GM18498 (cell line): ENCODE data around the gene GALNT5.
"Not testable (repeated sequence)": the region's sequence is repeated elsewhere in the genome, so short reads cannot be mapped to it uniquely, and the experiment has no call there.

Source experiments
- ATAC-seq: cut with Tn5 transposase; IDR thresholded peaks from one replicate; pipeline ENCODE4 v1.9.1; 2021; ENCODE audit warnings: mild to moderate bottlenecking, moderate library complexity; ENCODE audit not compliant: unreplicated experiment

Gene GALNT5

GRCh38 chr2:157246765-157247407 lies 10.6 kb upstream of the GALNT5 start:
- no peak for ATAC-seq

DNA sequence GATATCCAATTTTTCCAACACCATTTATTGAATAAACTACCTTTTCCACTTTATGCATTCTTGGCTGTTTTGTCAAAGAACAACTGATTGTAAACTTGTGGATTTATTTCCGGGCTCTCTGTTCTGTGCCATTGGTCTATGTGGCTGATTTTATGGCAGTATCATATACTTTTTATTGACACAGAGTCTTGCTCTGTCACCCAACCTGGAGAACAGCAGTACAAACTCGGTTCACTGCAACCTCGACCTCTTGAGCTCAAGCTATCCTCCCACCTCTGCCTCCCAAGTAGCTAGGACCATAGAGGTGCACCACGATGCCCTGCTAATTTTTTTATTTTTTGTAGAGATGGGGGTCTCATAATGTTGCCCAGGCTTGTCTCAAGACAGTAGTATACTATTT lies 6.7 kb upstream of the GALNT5 start:
- no peak for ATAC-seq

GRCh38 chr2:157251932-157252331 lies 5.6 kb upstream of the GALNT5 start:
- no peak for ATAC-seq

GRCh38 chr2:157252529-157252928 lies 5.0 kb upstream of the GALNT5 start:
- ATAC-seq, result no peak

- no peak for ATAC-seq
Measured at GRCh38 chr2:157254041-157254440, 3.5 kb upstream of the GALNT5 start.

- no peak for ATAC-seq
Measured at GRCh38 chr2:157255746-157256145, 1.8 kb upstream of the GALNT5 start.

- peak; percentile 96 for ATAC-seq
Measured at GRCh38 chr2:157256626-157257025, 879 bp upstream of the GALNT5 start.

DNA sequence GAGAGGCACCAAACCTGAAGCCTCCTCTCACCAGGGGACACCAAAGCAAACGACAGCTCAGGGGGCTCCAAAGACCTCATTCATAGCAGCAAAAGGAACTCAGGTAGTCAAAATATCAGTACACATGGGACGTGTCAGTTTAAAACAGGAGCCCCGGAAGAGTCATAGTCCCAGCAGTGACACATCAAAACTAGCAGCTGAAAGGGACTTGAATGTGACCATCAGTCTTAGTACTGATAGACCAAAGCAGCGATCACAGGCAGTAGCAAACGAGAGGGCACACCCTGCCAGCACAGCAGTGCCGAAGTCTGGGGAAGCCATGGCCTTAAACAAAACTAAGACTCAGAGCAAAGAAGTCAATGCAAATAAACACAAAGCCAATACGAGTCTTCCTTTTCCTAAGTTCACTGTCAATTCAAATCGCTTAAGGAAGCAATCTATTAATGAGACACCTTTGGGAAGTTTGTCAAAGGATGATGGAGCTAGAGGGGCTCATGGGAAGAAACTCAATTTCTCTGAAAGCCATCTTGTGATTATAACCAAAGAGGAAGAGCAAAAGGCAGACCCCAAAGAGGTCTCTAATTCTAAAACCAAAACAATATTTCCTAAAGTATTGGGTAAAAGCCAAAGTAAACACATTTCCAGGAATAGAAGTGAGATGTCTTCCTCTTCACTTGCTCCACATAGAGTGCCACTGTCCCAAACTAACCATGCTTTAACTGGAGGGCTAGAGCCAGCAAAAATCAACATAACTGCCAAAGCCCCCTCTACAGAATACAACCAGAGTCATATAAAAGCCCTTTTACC lies 1.2 kb downstream of the GALNT5 start:
- ATAC-seq, result no peak

DNA sequence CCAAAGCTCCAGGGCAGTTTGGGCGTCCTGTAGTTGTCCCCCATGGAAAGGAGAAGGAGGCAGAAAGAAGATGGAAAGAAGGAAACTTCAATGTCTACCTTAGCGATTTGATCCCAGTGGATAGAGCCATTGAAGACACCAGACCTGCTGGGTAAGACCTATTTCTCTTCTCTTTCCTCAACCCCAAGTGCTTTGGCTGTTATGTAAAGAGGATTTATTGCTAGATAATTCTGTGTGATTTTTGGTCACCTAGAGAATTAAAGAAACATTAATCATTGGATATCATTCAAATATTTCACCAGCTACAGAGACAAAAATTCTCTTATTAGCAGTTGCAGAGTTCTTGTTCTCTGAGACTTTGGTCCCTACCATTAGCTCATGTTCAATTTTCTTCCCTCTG lies 1.9 kb downstream of the GALNT5 start:
- ATAC-seq, result no peak

- no peak for ATAC-seq
Measured at GRCh38 chr2:157259960-157260359, 2.5 kb downstream of the GALNT5 start.

- ATAC-seq, result no peak
Measured at GRCh38 chr2:157260533-157261198, 3.2 kb downstream of the GALNT5 start.

DNA sequence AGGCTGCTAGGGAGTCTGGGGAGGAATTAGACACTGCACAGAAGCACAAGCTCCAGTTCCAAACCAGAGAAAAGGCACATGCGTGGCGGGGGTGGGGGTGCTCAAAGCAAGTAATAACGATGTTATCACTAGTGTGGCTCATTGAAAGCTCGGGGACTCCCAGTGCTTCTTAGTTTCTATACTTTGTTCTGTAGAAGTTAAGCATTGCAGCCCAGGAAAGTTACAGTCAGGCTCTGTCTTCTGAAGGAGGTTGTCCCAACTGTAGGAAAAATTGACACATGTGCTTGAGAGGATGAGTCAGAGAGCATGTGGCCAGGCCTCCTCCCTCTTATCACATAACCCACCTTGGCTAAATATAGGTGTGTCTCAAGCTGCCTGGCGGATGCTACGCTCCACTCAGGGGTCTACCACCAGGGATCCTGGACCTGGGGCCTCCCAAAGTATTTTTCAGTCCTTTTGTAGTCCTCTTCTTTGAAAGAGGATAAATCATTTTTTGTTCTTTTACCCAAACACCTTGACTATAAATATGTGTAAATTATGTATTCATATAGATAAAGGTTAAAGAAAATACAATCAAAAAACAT lies 3.8 kb downstream of the GALNT5 start:
- no peak for ATAC-seq

DNA sequence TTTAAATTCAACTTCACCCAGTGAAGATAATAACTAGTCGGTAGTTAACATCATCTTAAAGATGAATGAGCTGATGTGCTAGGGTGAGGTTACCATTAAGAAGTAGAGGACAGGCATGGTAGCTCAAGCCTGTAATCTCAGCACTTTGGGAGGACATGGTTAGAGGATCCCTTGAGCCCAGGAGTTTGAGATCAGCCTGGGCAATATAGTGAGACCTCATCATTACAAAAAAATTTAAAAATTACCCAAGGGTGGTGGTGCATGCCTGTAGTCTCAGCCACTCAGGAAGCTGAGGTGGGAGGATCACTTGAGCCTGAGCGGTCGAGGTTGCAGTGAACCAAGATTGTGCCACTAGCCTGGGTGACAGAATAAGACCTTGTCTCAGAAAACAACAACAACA lies 4.7 kb downstream of the GALNT5 start:
- no peak for ATAC-seq

DNA sequence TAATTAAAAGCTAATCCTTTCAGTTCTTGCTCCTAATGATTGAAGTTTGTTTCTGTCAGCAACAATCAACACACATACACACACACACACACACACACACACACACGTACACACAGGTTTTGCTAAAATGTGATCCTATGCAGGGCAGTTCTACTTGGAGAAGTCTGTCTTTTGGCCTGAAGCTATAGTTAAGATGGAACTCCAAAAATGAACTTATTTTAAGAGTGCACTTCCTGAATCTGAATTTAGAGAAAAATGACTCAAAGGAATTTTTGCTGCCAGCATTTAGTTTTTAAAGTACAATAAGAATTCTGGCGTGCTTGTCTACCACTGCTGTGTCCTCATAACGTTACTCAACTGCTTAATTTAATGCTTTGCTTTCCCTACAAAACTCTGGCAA lies 6.6 kb downstream of the GALNT5 start:
- no peak for ATAC-seq

- ATAC-seq, result no peak
Measured at GRCh38 chr2:157265825-157266224, 8.3 kb downstream of the GALNT5 start.

- no peak for ATAC-seq
Measured at GRCh38 chr2:157267476-157267875, 10.0 kb downstream of the GALNT5 start.

DNA sequence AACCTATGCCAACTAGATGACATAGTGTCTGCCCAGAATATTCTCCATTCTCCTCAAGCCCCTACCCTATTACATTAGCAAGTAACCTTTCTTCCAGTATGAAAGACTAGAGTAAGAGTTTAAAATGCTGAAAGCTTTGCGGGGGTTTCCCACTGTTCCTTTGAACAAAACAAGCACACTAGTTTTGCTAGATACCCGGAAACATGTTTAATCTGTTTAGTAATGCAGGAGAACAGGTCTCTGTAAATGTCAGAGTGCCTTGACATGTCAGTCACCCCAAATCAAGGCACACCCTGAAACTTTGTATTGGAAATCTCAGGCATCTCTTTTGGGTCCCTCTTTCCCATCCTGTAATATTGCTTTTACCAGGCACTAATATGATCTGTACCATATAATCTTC lies 11.6 kb downstream of the GALNT5 start:
- ATAC-seq, result no peak

DNA sequence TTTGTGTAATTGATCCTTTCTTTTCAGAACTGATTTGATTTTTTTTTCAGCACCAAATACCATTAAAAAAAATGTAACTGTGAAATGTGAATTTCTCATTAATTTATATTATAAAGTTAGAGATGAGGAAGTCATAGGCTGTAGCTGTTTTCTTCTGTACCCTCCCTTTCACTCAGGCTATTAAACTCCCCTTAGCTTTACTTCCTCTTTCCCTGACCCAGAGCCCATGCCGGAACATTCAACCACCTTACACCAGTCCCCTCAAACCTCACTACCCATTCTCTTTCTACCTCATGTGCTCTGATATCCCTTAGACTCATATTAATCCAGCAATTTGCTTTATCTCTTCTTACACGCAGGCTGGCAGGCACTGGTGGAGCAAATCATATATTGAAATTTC lies 12.4 kb downstream of the GALNT5 start:
- peak; percentile 79 for ATAC-seq

- peak; percentile 62 for ATAC-seq
Measured at GRCh38 chr2:157271590-157272203, 14.2 kb downstream of the GALNT5 start.

DNA sequence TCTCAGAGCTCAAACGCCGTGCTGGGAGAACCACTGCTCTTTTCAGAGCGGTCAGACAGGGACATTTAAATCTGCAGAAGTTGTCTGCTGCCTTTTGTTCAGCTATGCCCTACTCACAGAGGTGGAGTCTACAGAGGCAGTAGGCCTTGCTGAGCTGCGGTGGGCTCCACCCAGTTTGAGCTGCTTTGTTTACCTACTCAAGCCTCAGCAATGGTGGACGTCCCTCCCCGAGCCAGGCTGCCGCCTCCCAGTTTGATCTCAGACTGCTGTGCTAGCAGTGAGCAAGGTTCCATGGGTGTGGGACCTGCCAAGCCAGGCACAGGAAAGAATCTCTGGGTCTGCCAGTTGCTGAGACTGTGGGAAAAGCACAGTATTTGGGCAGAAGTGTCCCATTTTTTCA lies 21.8 kb downstream of the GALNT5 start:
- ATAC-seq, result not testable (repeated sequence)

- no peak for ATAC-seq
Measured at GRCh38 chr2:157281316-157281715, 23.8 kb downstream of the GALNT5 start.
